Activated CD8-positive, alpha-beta T cell treated with anti-CD3 and anti-CD28 coated beads, Interleukin-2, amount 10 ng/mL, durations not matched to agents 7 days and 5 days (primary cell): ENCODE results near the gene TPRG1L. TPM values are rescaled to one million over a fixed set of nuclear protein-coding genes. Genes with fewer than 3 reads are reported as not detected.

ENCODE experiments used
- ATAC-seq: fragments of 150-1000 bp; cut with Tn5 transposase; one replicate; pipeline ENCODE4 v1.10.0; 2021; ENCODE audit warnings: moderate library complexity
- CTCF ChIA-PET: fragments of 350-600 bp; sonication (Branson Sonifier 250); formaldehyde crosslinking; loops from one replicate; lab custom pipeline; 2021; ENCODE audit warnings: antibody characterized with exemption; lab: Charles Lee
- POLR2A ChIA-PET: fragments of 350-600 bp; sonication (Branson Sonifier 250); formaldehyde crosslinking; loops from one replicate; lab custom pipeline; 2021; ENCODE audit warnings: antibody characterized with exemption; lab: Charles Lee
- DNase-seq: peaks from one replicate; pipeline ENCODE4 v3.0.0-alpha.2; 2020
- H3K27ac Mint-ChIP-seq: one replicate; pipeline ENCODE4 v1.8.0; 2021; ENCODE audit warnings: mild to moderate bottlenecking, mixed read lengths
- H3K27me3 Mint-ChIP-seq: one replicate; pipeline ENCODE4 v1.8.0; 2021; ENCODE audit warnings: low read depth, mixed read lengths
- H3K36me3 Mint-ChIP-seq: one replicate; pipeline ENCODE4 v1.8.0; 2021; ENCODE audit warnings: low read depth, mixed read lengths
- H3K4me1 Mint-ChIP-seq: one replicate; pipeline ENCODE4 v1.8.0; 2021; ENCODE audit warnings: low read depth, mixed read lengths
- H3K4me3 Mint-ChIP-seq: one replicate; pipeline ENCODE4 v1.8.0; 2021; ENCODE audit warnings: mild to moderate bottlenecking, mixed read lengths
- H3K9me3 Mint-ChIP-seq: one replicate; pipeline ENCODE4 v1.8.0; 2022; ENCODE audit warnings: mixed read lengths; ENCODE audit not compliant: insufficient read depth
- total RNA-seq, 2 experiments: library from RNA; stranded (reverse); gene quantifications; one replicate each; pipeline ENCODE4 v1.2.3, GENCODE V29; 2021

TPRG1L gene
- total RNA-seq, 2 experiments from 2014 or later = 9.9 to 10.0 TPM

- peaks cover 19% of the 10 kb centered on the region for H3K4me1 Mint-ChIP-seq
- no peak overlapping the region for H3K4me3 Mint-ChIP-seq
- DNase-seq (no peak), ATAC-seq (no peak)
- H3K36me3 Mint-ChIP-seq = no peaks in the 10 kb centered on the region
- no peak overlapping the region for H3K27ac Mint-ChIP-seq
- H3K27me3 Mint-ChIP-seq = peaks cover 2% of the 10 kb centered on the region
- POLR2A ChIA-PET = no interaction called here
- CTCF ChIA-PET = no interaction called here
- no peaks in the 10 kb centered on the region for H3K9me3 Mint-ChIP-seq
These were observed 49.6 kb downstream of the TPRG1L start for GRCh38 chr1:3674100-3675094.

DNA sequence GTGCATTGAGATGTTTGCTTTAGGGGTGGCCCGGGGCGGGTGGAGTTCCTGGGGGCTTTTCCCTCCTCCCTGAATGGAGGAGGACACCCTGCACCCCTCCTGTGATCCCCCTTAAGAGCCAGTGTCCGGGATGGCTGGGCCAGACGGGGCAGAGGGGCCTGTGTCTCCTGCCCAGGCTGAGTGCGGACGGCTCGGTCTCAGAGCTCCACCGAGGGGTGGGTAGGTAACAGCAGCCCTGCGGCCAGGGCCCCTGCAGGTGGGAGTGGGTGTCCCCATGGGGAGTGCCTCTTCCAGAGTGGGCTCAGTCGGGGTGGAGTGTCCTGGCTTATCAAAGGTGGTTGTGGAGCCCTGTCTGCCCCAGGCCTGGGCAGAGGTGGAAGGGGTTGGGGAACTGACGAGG, 50.6 kb downstream of the TPRG1L start:
- H3K27me3 Mint-ChIP-seq = peaks cover 10% of the 10 kb centered on the region
- ChIA-PET CTCF (no interaction called here), POLR2A (no interaction called here)
- H3K36me3 Mint-ChIP-seq = no peaks in the 10 kb centered on the region
- DNase-seq (no peak), ATAC-seq (no peak)
- H3K4me1 Mint-ChIP-seq = peaks cover 19% of the 10 kb centered on the region
- no peak overlapping the region for H3K4me3 Mint-ChIP-seq
- H3K9me3 Mint-ChIP-seq = no peaks in the 10 kb centered on the region
- H3K27ac Mint-ChIP-seq = no peak overlapping the region

DNA sequence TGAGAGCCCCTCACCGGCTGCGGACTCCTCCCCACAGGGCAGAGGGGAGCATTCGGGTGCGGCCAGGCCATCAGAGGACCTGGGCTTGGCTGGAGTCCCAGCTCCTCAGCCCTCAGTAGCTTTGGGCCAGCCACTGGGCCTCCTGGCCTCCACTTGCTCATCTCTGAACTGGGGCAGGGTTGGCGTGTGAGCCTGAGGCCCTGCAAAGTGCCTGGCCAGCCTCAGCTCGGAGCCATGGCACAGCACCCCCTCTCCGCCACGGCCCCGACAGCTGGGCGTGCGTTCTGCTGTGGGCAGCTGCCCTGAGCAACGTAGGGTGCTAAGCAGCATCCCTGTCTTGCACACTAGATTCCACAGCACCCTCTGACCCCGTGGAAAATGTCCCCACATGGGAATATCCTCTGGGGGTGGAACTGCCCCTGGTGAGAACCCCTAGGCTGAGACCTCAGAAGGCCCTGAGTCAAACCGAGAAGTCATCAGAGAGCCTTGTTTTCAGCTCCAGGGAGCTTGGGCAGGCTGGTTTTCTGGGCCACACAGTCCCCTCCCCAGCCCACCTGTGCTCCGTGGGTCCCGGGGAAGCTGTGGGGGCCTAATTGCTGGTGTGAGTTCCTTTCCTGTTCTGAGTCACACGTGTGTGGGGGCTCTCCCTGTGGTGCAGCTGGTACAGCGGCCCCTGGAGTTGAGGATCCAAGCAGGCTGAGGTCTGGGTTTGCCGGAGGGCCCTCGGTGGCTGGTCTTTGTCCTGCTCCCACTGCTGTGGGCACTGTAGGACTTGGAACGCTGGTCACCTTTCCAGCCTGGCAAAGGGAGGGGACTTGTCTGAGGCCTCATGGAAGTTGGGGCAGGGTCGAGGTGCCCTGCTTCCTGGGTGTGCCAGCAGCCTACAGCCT, 52.0 kb downstream of the TPRG1L start:
- Mint-ChIP-seq H3K9me3 (no peaks in the 10 kb centered on the region), H3K27me3 (peaks cover 10% of the 10 kb centered on the region), H3K4me1 (peaks cover 19% of the 10 kb centered on the region), H3K4me3 (no peak overlapping the region), H3K36me3 (no peaks in the 10 kb centered on the region), H3K27ac (no peak overlapping the region)
- ATAC-seq = peak; percentile 43
- DNase-seq = peak; percentile 22
- POLR2A ChIA-PET = no interaction called here
- CTCF ChIA-PET = no interaction called here

GRCh38 chr1:3677484-3677883, 52.7 kb downstream of the TPRG1L start:
- POLR2A ChIA-PET = no interaction called here
- CTCF ChIA-PET = interaction anchor here (0.7 kb wide), 1 partner anchor 47 kb away, joined by 3 read pairs; no protein-coding TSS in a partner anchor
- Mint-ChIP-seq H3K27ac (no peak overlapping the region), H3K4me1 (peaks cover 19% of the 10 kb centered on the region), H3K27me3 (peaks cover 10% of the 10 kb centered on the region), H3K9me3 (no peaks in the 10 kb centered on the region), H3K36me3 (no peaks in the 10 kb centered on the region), H3K4me3 (no peak overlapping the region)
- DNase-seq = no peak
- ATAC-seq = no peak

- peaks cover 10% of the 10 kb centered on the region for H3K27me3 Mint-ChIP-seq
- H3K4me1 Mint-ChIP-seq = peaks cover 19% of the 10 kb centered on the region
- no peak overlapping the region for H3K4me3 Mint-ChIP-seq
- no peak overlapping the region for H3K27ac Mint-ChIP-seq
- ChIA-PET POLR2A (no interaction called here), CTCF (interaction anchor here (0.7 kb wide), 1 partner anchor 46 kb away, joined by 3 read pairs; no protein-coding TSS in a partner anchor)
- H3K9me3 Mint-ChIP-seq = no peaks in the 10 kb centered on the region
- ATAC-seq = no peak
- no peaks in the 10 kb centered on the region for H3K36me3 Mint-ChIP-seq
- no peak for DNase-seq
These were observed 53.7 kb downstream of the TPRG1L start for GRCh38 chr1:3678361-3679097.

DNA sequence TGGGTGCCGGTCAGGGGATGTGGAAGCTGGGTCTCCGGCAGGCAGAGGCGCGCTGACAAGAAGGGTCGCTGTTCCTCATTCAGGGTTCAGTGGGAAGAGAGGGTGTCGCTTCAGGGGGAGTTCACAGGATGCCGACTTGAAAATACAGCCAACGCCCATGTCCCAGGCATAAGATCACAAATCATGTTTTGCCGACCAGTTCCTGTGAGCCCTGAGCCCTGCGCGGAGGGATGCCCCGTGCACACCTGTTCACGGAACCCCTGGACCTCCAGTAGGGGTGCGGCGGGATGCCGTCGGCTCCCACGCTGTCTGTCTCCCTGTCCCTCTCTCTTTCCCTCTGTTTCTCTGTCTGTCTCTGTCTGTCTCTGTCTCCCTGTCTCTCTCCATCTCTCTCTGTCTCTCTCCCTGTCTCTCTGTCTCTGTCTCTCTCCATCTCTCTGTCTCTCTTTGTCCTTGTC, 54.3 kb downstream of the TPRG1L start:
- Mint-ChIP-seq H3K4me3 (no peak overlapping the region), H3K9me3 (no peaks in the 10 kb centered on the region), H3K27ac (no peak overlapping the region), H3K4me1 (peaks cover 19% of the 10 kb centered on the region), H3K36me3 (no peaks in the 10 kb centered on the region), H3K27me3 (peaks cover 10% of the 10 kb centered on the region)
- DNase-seq = no peak
- ATAC-seq = no peak
- CTCF ChIA-PET = no interaction called here
- POLR2A ChIA-PET = no interaction called here

Other genes starting within 250 kb of the TPRG1L start
- gene ARHGEF16, start 170.3 kb upstream of the TPRG1L start, total RNA-seq = not detected
- gene MEGF6, start 13.5 kb upstream of the TPRG1L start, total RNA-seq = 1 to 10 TPM; 7.1 to 8.3 TPM
- gene WRAP73, start 25.1 kb downstream of the TPRG1L start, total RNA-seq = 10 to 100 TPM; 33.1 to 36.7 TPM
- gene TP73, start 27.5 kb downstream of the TPRG1L start, total RNA-seq = 1 to 10 TPM; 1.3 to 1.4 TPM
- not detected for gene CCDC27, start 127.4 kb downstream of the TPRG1L start, total RNA-seq
- not detected for gene SMIM1, start 147.7 kb downstream of the TPRG1L start, total RNA-seq
- 10 to 100 TPM; 36.4 to 39.5 TPM for gene LRRC47, start 171.5 kb downstream of the TPRG1L start, total RNA-seq
- gene CEP104, start 232.2 kb downstream of the TPRG1L start, total RNA-seq = 10 to 100 TPM; 41.2 to 47.0 TPM
- 10 to 100 TPM in 1 of 2 experiments, 1 to 10 TPM in 1; 8.8 to 10.2 TPM for gene DFFB, start 232.5 kb downstream of the TPRG1L start, total RNA-seq